Thyroid gland (tissue), 4 donors: ENCODE data around the gene PFKFB1.

Experiments used
- CTCF ChIP-seq, 6 experiments: fragments of 200-600 bp in 3 of 6; fragments of 450-650 bp in 3 of 6; sonication (generic) in 3 of 6; IDR thresholded peaks; one replicate each; pipeline ENCODE4 v1.5.1; 2016 to 2019; ENCODE audit warnings: antibody characterized with exemption in 6 of 6, mild to moderate bottlenecking in 2 of 6, inconsistent platforms in 1 of 6, moderate library complexity in 1 of 6
- POLR2A ChIP-seq, 2 donors: fragments of 450-650 bp; IDR thresholded peaks; one replicate each; pipeline ENCODE4 v1.6.1; 2017; ENCODE audit warnings: antibody characterized with exemption in 2 of 2, mild to moderate bottlenecking in 2 of 2, moderate library complexity in 1 of 2

- TF ChIP-seq CTCF (IDR thresholded peaks at IDR 0.05): no peak
- TF ChIP-seq POLR2A (IDR thresholded peaks at IDR 0.05): no peak
Measured at GRCh38 chrX:54980334-54980733, 13.7 kb downstream of the PFKFB1 start.
